DMS153 (cell line): ENCODE results near the gene RAP1A.
"Not testable (repeated sequence)": the region's sequence is repeated elsewhere in the genome, so short reads cannot be mapped to it uniquely, and the experiment has no call there.

Experiments
- DNase-seq: peaks from one replicate; lab custom pipeline; 2025; lab: John Stamatoyannopoulos, UW

RAP1A gene

DNA sequence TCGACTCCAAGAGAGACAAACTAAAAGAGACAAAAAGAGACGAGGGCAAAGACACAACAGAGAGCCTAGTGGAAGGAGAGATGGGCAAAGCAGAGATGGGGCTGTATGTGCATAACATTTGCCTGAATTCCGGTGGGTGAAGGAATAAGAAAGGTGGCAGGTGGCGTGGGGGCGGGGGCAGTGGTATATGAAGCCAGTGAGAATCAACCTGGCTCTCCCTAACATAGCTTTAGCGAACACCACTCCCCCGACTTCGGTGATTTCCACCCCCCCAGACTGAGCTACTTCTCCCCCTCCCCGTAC, 118.5 kb downstream of the RAP1A start:
- no peak for DNase-seq

DNA sequence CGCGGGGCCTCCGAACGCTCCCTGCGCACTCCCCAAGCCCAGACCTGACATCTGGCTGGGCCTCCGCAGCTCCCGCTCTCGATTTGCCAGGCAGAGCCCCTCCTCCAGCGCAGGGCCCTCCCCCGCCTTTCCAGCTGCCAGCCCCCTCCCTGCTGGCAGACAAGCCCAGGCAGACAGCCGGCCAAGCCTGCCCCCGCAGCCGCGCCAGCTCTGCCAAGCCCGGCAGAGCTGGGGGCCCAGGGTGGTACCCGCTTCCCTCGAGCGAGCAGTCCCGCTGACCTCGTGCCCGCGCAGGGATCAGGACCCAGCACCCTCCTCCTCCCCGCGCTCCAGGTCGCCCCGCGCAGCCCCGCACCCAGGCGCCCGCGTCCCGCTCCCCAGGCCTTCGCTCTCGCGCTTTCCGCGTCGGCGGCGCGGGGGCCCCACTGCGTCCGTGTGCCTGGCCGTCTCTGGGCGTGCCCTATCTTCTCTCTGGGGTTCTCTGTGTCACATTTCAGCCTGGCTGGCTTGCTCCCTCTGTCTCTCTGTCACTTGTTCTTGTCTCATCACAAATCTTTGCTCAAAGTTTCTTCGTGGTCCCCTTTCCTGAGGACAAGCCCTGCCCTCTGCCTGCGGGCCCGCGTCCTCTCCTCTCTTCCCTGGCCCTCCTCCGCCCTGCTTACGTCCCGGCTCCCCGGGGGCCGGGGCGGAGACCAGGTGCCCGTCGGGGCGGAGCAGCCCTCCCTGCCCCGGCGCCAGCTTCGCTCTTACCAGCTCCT, 119.0 kb downstream of the RAP1A start:
- peak; percentile 72 for DNase-seq

DNA sequence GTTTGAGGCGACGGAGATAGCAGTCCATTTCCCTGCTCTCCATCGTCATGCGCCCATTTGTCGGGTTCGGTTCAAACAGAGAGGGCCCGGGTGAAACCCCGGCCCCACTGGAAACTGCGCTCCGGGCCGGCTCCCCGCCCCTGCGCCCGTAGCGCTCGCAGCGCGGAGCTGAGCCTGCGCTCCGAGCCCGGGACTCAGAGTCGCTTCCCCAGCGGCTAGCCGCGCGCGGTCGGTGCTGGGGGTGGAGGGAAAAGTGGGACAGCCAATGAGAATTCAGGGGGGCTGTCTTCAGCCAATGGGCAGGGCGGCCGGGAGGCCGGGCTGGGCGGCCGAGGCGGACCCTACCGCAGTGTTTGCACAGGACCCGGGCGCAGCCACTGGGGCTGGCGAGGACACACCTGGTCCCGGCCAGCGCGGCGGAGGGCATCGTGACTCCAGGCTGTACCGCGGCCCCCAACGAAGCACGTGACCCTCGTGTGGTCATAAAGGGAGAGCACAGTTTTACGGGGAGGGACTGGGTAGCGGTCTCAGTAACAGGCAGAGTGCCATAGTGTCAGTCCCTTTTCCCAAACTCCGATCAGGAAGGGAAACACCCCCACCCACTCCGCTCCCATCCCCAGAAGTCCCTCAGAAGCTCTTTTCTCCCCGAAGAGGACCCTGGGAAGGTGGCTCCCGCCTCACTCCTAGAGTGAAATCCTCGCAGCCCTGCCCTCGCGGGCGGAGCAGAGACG, 119.8 kb downstream of the RAP1A start, which contains the start of gene INKA2:
Gene INKA2 (minus strand): TSS at position 202 of the 731 bp plus-strand sequence. CDS start 153 bp downstream, at position 49.
- DNase-seq, result peak; percentile 85

DNA sequence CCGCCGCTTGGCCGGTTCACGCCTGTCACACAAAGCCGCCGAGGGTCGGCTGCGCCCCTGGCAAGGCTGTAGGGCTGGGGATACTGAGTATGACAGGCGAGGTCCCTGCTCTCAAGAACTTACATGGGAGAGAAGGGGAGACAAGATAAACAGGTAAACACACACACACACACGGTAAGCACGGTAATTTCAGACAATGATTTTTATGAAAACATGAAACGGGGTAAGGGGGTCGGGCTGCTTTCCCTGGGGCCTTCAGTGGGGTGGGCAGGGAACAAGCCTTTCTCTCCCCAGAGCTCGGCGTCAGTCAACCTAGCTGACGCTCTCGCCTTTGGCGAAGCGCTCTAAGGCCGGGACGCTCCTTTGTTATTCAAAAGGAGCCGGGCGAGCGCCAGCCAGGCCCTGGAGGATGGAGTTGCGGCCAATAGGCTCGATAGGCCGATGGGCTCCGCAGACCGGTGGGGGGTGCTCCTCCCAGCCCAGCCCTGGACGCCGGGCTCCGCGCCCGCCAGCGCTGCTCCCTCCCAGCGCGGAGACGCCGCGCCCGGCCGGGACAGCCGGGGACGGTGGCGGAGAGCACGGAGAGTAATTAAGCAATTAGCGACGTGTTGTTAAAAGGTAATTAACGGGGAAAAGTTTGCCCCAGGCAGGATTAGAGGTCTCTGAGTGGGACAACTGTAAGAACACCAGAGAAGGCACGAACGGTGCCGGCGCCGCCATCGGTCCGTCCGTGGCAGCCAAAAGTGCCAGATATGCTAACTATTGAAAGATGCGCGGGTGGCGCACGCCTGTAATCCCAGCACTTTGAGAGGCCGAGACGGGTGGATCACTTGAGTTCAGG, 120.6 kb downstream of the RAP1A start:
- DNase-seq, result peak; percentile 63

DNA sequence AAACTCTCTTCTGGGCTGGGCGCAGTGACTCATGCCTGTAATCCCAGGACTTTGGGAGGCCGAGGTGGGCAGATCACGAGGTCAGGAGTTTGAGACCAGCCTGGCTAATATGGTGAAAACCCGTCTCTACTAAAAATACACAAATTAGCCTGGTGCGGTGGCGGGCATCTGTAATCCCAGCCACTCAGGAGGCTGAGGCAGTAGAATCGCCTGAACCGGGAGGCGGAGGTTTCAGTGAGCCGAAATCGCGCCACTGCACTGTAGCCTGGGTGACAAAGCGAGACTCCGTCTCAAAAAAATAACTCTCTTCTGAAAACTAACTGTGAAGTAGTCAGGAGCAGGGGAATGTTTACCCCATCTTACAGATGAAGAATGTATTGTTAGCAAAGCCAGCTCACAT, 122.7 kb downstream of the RAP1A start:
- DNase-seq, result not testable (repeated sequence)

DNA sequence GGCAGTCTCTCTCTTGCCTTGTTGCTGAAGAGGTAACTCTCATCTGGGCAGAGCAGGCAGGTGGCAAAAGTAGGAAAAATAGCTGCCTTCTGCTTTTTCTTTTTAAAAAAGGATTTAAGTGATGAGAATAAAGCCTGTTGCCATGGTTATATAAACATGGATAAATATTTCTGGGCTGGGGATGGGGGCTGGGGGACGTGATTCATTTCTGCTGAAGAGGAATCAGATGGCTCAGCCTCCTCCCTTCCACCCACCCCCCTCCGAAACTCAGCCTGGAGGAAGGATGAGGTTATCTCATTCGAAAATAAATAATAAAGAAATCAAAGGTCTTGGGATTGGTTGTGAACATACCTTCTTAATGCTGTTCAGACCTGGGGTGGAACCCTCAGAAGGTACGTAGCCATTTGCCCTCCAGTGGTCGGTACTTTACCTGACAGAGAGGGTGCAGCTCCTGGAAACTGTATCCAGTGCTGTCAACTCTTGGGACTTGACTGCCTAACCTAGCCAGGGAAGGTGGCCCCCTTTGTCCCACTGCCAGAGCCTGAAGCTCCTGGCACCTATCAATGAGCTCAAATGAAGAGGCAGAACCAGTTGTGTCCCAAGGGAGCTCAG, 123.5 kb downstream of the RAP1A start:
- no peak for DNase-seq

DNA sequence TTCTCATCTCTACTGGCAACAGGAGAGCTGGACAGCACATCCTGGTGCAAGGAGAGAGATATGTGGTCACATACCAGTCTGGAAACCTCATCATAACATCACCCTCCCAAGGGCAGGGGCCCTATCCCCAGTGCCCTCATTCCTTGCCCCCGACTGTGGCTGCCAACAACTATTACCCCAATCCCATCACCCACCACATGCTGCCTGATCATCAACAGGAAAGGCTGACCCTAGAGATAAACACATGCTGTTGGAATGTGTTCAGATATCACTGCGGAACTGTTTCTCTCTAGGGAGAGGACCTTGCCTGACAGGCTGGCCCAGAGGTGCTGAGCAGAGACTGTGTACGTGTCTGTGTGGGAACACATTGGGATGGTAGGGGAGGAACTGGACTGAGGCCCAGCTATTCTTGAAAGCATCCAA, 124.1 kb downstream of the RAP1A start:
- no peak for DNase-seq

DNA sequence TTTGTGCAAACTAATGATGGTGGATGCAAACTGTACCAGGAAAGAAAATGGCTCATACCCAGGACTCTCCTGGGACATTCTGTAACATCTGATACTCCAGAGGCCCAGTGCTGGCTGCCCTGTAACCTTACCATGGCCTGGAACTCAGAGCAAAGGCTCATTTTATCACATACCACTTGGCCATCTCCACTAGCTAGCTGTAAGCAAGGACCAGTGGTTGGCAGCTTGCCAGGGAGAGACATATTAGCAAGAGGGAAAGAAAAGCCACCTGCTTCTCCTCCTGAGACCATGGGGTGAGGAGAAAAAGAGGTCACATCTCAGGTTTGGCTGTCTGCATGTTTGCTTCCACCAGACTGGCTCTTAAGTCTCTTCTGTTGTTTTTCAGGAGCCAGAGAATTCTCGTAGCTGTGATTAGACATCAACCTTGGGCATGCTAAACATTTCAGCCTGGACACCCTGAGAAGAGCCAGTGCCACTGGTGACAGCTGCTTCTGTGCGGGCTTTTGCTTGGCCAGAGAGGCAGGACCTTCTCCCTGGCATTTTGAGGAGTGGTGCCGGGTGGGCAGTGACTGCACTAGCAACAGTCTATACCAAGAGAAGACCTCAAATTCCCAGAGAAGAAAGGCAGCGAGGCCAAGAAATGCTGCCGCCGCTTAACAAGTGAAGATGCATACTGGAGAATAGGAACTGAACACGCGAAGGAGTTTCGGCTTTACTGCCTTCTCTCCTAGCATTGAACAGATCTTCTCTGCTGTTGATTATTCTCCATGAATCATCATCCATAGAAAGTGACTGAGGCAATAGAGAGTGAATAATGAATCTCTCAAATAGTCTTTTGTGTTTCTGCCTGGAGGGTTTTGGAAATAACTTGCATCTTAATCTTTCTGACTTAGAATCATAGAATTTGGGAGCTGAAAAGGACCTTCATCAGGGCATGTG, 126.4 kb downstream of the RAP1A start:
- DNase-seq, result no peak

DNA sequence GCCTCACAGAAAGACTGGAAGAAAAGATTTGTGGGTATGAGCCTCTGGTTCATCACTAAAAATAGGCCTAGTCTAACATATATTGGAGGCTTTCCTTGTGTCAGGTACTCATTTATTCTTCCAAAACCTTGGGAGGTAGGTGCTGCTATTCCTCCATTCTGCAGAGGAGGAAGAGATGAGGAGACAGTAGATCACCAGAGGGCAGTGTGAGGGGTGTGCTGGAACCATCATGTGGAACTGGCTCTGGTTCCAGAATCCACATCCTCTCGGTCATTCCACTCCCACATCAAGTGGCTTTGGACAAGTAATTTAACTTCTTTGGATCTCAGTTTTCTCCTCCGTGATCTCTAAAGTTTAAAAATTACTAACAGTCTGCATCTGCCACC, 127.0 kb downstream of the RAP1A start:
- DNase-seq, result no peak

DNA sequence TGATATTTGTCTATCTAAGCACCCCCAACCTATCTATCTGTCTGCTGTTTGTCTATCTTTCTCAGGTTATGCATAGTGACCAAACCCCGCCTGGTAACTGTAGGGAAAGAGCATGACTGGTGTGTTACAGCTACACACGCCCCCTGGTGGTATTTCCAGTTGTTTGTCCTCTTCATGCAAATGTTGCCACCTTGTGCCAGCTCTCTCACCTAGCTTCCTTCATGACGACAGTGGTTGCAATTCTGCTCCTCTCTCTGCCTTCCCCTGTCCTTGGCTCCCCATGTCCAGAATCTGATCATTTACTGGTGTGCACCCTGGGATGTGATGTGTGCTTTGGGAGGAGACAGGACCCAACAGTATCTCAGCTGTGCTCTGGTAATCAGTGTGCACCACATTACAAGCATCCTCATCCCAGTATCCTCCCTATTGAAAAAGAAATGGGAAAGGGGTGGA, 127.7 kb downstream of the RAP1A start:
- peak; percentile 50 for DNase-seq

DNA sequence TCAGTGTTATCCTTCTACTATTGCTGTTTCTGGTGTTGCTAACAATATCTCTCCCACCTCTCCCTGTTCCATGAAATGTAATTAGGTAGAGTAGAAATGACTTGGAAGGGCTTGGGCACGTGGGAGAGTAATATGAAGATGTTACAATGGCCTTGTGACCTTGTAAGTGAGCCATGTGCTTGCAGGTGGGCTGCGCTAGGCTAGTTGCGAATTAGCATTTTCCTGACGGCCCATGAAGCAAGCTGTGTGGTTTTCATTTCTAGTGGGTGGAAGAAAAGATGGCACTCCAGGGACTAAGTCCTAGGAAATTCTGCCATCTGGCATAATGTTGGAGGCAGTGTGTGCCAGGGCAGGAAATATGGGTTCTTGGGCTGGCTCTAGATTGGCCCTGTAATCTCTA, 128.4 kb downstream of the RAP1A start:
- no peak for DNase-seq

DNA sequence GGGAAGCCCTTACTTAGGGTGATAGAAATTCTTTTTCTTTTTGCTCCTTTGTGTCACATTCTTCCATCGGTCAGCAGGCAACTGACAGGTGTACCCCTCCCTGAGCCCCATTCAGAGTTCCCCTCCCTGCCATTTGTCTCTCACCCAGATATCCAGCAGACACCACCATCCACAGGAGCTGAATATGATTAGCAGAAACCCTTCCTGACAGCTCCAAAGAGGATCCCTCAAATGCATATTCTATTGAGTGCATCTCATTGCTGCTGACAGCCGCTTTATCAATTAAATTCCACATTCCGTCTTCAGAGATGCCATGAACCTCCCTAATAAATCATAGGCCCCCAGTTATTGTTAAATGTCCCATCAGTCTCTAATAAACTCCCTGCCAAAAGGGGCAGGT, 130.0 kb downstream of the RAP1A start:
- DNase-seq, result no peak

DNA sequence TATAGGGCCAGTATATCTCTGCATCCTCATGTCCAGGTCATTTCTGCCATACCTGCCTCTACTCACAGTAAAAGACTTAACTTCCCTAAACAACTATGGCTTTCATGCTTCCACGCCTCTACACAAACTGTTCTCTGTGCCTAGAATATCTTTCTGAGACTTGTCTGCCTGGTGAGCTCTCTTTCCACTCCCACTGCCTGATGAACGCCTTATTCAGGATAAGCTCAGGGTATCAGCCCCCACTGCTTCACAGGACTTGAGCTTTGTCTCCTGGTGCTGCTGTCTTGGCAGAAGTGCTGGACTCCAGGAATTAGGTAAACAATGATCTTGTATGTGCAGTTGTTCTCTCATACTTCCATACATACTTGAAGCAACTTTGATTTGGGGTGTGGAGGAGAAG, 131.3 kb downstream of the RAP1A start:
- DNase-seq, result no peak

DNA sequence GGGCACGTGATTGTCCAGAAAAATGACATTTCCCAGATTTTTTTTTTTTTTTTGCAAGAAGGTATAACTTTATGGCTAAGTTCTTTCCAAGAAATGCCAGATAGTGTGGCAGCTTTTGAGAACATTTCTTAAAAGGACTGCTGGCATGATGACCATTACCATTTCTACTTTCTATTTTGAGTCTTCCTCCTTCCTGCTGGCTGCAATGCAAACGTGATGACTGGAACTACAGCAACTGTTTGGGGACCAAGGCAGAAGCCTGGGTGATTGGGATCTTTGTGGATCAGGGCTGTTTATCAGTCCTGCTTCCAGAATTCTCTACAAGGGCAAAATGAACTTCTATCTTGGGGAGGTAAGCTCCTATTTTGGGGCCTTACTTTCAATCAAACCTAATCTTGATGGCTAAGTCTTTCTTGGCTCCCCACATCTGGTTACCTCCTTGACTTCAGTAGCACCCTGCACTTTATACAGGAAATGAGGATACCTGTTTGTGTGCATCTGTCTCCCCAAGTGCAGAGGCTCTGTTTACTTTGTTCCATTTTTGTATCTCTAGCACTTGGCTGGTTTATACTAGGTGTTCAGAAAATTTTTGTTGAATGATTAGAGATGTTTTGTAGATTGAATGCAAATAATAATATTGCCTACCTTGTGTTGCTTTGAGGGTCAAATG, 132.5 kb downstream of the RAP1A start:
- DNase-seq, result no peak

DNA sequence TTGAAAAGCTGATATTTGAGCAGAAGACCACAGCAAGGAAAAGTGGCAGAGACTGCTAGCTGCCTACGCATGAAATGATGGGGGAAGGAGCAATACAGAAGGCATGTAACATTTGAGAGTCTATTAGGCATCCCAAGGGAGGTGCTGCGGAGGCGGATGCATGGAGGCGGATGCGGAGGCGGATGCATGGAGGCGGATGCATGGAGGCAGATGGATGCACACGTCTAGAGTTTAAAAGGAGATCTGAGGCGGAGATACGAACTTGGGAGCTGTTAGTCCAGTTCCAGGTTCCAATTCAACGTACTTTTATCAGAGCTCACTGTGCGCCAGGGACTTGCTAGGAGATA, 135.4 kb downstream of the RAP1A start:
- peak; percentile 68 for DNase-seq

DNA sequence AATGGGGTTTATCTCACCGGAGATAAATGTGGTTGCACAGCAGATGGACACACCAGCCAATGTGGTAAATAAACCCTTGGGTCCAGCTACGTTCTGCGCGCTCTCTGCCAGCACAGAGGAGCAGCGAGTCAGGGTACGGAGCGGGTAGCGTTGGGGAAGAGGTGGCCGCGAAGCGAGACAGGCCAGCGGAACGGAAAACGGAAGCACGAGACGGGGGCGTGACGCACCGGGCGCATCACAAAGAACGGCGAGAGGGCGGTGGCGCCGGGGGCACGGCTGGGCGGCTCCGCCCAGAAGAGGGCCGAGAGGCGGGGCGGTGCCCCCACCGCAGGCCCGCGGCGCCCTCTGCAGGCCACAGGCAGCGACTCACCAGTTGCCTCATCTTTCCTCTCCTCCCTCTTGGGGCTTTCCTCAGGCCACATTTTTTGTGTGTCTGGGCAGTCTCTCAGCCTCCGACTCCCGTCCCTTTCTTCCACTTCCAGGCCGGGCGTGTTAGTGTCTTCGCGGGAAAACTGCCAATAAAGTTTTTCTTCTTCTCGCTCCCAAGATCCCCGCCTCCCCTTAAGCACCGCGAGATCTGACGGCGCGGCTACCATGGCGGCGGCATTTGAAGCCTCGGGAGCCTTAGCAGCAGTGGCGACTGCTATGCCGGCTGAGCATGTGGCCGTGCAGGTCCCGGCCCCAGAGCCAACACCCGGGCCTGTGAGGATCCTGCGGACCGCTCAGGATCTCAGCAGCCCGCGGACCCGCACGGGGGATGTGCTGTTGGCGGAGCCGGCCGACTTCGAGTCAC, 135.9 kb downstream of the RAP1A start, which contains the start of gene DDX20:
Gene DDX20 (plus strand): TSS at position 571 of the 793 bp plus-strand sequence. CDS start 24 bp downstream, at position 595.
- DNase-seq, result peak; percentile 94

DNA sequence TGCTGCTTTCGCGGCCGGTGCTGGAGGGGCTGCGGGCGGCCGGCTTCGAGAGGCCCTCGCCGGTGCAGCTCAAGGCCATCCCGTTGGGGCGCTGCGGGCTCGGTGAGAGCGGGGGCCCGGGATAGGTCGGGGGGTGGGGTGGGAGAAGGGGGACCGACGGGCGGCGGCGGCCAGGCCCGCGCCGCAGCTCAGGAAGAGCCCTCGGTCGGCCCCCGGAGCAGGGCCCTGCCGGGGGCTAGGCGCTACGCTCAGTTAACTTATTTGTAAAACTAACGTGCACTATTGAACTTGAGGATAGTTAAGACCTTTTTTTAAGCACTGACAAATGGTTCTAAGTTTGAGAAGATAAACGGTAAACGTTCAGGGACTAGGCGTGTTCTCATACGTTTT, 136.5 kb downstream of the RAP1A start:
- no peak for DNase-seq

DNA sequence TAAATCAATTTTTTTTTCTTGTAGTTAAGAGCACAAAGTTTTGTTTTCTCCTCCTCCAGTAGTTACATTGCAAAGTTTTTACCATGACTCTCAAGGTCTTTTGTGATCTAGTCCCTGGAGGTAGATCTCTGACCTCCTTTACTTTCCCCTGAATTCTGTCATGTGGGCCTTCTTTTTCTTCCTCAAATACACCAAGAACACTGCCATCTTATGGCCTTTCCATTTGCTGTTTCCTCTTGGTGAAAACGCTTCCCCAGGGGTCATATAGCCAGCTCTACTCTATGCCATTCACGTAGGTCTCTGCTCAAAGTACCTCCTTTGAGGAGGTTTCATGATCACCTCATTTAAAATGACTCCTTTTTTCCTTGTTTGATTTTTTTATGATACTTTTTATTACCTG, 138.8 kb downstream of the RAP1A start:
- DNase-seq, result no peak

DNA sequence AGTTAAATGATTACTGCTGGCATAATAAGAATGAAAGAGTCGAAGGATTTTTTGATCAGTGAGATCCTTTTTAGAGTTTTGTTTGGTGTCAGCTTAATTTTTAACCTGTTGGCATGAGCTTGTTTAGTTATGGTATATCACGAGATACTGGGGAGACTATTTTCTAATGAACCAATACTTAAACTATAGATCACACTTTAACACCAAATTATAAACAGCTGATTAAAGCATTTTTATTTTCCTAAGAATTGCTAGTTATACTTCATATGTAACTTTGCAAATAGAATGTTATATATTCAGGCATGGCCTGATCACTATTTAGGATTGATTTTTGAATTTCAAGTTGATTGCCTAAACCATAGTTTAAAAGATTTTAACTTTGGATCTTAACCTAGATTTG, 142.1 kb downstream of the RAP1A start:
- no peak for DNase-seq

DNA sequence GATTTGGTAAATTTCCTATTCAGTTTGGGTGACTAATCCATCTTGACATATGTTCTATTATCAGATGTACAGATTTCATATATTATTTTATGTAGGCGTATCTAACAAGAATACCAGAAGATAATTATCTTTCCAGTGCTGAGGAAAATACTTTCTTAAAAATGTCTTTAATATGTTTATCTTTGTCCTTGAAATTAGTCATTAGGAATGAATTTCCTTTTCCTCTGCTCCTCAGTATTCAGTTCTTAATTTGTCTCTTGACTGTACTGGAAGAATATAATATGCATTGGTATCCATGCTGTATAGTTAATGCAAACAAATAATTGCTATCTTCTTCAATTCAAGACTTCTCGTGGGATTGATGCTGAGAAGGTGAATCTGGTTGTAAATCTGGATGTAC, 142.7 kb downstream of the RAP1A start:
- DNase-seq, result no peak
